HG02623 (cell line): ENCODE results near the gene CEACAM1.
"Not testable (repeated sequence)": the region's sequence is repeated elsewhere in the genome, so short reads cannot be mapped to it uniquely, and the experiment has no call there.

Experiments
- ATAC-seq: cut with Tn5 transposase; IDR thresholded peaks from one replicate; pipeline ENCODE4 v1.9.1; 2021; ENCODE audit warnings: moderate library complexity; ENCODE audit not compliant: unreplicated experiment

The CEACAM1 gene

GRCh38 chr19:42528354-42529247 is at the start of gene CEACAM1:
Gene CEACAM1 (minus strand): TSS chr19:42528481. CDS start chr19:42528374, 107 bp downstream.
- peak; percentile 48 for ATAC-seq

GRCh38 chr19:42577016-42577415 is 48.7 kb upstream of the CEACAM1 start:
- ATAC-seq = no peak

DNA sequence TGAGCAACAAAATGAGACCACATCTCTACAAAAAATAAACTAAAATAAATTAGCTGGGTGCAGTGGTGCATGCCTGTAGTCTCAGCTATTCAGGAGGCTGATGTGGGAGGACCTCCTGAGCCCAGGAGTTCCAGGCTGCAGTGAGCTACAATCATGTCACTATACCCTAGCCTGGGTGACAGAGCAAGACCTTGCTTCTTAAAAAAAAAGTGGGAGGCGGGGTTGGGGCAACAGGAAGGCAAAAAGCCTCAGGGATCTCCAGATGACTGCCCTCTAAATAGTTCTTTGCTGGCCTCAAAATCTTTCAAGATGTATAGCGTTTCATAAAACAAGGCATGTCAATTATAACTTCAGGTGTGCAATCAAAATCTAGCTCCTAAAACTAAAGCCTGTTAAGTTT is 48.0 kb upstream of the CEACAM1 start:
- no peak for ATAC-seq

- ATAC-seq = no peak
Measured at GRCh38 chr19:42573642-42574041, 45.4 kb upstream of the CEACAM1 start.

- ATAC-seq = no peak
Measured at GRCh38 chr19:42571116-42571515, 42.8 kb upstream of the CEACAM1 start.

- no peak for ATAC-seq
Measured at GRCh38 chr19:42569193-42569592, 40.9 kb upstream of the CEACAM1 start.

DNA sequence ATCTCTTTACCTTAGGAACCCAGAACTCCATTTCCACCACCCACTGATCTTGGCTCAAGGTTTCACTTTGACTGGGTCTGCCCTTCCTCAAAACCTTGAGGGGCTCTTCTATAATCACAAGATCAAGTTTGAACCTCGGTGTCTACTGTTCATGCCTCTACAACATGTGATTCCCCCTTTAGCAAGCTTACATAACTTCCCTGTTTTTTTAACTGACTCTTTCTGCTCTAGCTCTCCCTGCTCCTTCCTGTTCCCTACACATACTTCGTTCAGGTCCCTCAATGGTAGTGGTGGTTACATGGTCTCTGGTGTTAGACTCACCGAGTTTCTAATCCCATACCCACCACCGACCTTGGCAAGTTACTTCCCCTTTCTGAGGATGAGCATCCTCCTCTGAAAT is 39.7 kb upstream of the CEACAM1 start:
- no peak for ATAC-seq

DNA sequence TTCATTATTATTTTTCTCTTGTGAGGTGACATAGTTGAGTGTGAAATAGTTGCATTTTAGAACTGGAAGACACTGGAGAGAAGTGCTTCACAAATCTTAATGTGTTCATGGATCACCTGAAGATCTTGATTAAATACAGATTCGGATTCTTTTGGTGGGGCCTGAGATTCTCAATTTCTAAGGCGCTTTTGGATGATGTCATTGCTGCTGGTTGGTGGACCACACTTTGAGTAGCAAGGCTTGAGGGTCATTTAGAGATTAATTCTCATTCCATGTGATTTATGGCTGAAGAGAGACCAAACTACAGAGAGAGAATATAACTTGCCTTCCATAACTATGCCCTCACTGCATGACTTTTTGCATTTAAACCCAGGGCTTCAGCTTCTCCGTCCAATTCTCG is 39.3 kb upstream of the CEACAM1 start:
- ATAC-seq = no peak

GRCh38 chr19:42563352-42564210 is 35.3 kb upstream of the CEACAM1 start:
- ATAC-seq = no peak

GRCh38 chr19:42561512-42561911 is 33.2 kb upstream of the CEACAM1 start:
- no peak for ATAC-seq

- ATAC-seq = no peak
Measured at GRCh38 chr19:42560731-42561130, 32.5 kb upstream of the CEACAM1 start.

DNA sequence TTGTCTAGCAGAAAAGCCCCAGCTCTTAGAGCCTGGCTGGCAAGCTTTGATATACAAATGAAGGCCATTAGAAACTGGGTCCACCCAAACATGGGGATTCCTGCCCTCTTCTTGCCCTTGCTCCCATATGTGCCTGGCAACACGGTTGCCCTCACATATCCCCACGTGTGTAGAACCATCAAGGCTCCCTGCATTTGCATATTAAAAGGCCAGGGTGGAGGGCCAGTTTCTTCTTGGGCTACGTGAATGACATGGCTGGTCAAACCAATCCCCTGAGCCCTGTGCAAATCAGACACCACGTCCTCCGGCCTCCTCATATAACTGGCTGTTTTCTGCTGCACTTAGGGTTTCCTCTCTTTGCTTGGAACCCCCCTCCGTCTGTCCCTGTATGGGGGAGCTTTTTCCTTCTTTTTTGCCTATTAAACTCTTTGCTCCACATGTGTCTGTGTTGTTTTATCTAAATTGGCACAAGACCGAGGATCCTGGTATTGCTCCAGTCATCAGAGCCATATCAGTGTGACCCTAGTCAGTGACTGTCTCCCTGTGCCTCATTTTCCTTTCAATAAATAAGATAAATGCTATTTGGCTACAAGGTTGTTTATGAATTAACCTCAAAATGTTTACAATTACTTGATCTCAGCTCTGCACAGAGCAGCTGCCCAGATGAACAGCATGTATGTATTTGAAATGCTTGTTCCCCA is 30.3 kb upstream of the CEACAM1 start:
- ATAC-seq = no peak

- ATAC-seq = not testable (repeated sequence)
Measured at GRCh38 chr19:42557386-42557871, 29.1 kb upstream of the CEACAM1 start.

DNA sequence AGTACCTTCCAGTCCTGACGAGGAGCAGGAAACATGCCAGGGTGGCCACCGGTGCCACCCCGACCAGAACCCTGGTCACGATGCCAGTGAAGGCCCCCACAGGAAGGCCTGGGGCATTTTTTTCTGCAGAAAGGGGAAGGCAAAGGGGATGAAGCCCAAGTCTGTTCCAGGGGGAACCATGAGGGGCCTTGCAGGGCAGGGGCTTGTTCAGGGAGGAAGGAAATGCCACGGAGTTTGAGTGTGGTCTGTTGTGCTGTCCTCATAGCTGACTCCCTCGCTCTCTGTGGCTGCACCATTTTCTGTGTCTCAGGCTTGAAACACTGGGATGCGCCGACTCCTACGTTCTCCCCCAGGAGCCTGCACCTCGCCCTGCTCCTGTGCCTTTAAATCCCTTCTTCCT is 27.5 kb upstream of the CEACAM1 start:
- no peak for ATAC-seq

GRCh38 chr19:42555317-42555716 is 27.0 kb upstream of the CEACAM1 start:
- no peak for ATAC-seq

GRCh38 chr19:42554046-42554575 is 25.8 kb upstream of the CEACAM1 start:
- ATAC-seq = no peak

- no peak for ATAC-seq
Measured at GRCh38 chr19:42553292-42554045, 25.2 kb upstream of the CEACAM1 start.

- no peak for ATAC-seq
Measured at GRCh38 chr19:42552086-42553065, 24.1 kb upstream of the CEACAM1 start.

GRCh38 chr19:42550521-42550920 is 22.2 kb upstream of the CEACAM1 start:
- ATAC-seq = not testable (repeated sequence)
